ENCODE results near the gene FIGNL1.

- TF ChIP-seq CTCF (IDR thresholded peaks at IDR 0.05) (no peak), POLR2A (IDR thresholded peaks at IDR 0.05) (no peak)
Measured at GRCh38 chr7:50421043-50421442, 29.1 kb downstream of the FIGNL1 start.

Measured in lower leg skin (tissue), 3 donors.